Mesendoderm (in vitro differentiated cells): ENCODE data around the gene GRK2.

Experiments
- DNase-seq: peaks from one replicate; pipeline ENCODE4 v3.0.0; 2013
- H2AK5ac ChIP-seq: 2 replicates; pipeline ENCODE4 v1.6.1; 2013; ENCODE audit warnings: low read length, inconsistent platforms
- H2BK120ac ChIP-seq: 2 replicates; pipeline ENCODE4 v1.6.1; 2013; ENCODE audit warnings: low read depth, mild to moderate bottlenecking, low read length, moderate library complexity, mixed read lengths
- H2BK15ac ChIP-seq: replicated peaks from 2 replicates; pipeline ENCODE4 v1.6.1; 2013; ENCODE audit warnings: low read depth, mild to moderate bottlenecking, moderate library complexity
- H2BK5ac ChIP-seq: 2 replicates; pipeline ENCODE4 v1.6.1; 2013; ENCODE audit warnings: low read length, inconsistent platforms
- H3K18ac ChIP-seq: 2 replicates; pipeline ENCODE4 v1.6.1; 2013; ENCODE audit warnings: mild to moderate bottlenecking, low read length, mixed read lengths
- H3K23ac ChIP-seq: one replicate; pipeline ENCODE4 v1.6.1; 2013; ENCODE audit warnings: low read length
- H3K27ac ChIP-seq: 2 replicates; pipeline ENCODE4 v1.5.1; 2013; ENCODE audit warnings: low read depth, mild to moderate bottlenecking, inconsistent platforms, low read length, moderate library complexity
- H3K27me3 ChIP-seq: 2 replicates; pipeline ENCODE4 v1.6.1; 2013; ENCODE audit warnings: low read length, control low read depth, mild to moderate bottlenecking, inconsistent platforms; ENCODE audit not compliant: insufficient read depth, poor library complexity
- H3K36me3 ChIP-seq: 2 replicates; pipeline ENCODE4 v1.6.1; 2013; ENCODE audit warnings: low read length, inconsistent platforms; ENCODE audit not compliant: control insufficient read depth, insufficient read depth
- H3K4ac ChIP-seq: one replicate; pipeline ENCODE4 v1.6.1; 2013; ENCODE audit warnings: low read depth, mild to moderate bottlenecking, low read length, moderate library complexity
- H3K4me1 ChIP-seq: 2 replicates; pipeline ENCODE4 v1.6.1; 2013; ENCODE audit warnings: low read depth, low read length, inconsistent platforms; ENCODE audit not compliant: control insufficient read depth
- H3K4me2 ChIP-seq: 2 replicates; pipeline ENCODE4 v1.6.1; 2013; ENCODE audit warnings: low read length
- H3K4me3 ChIP-seq: 2 replicates; pipeline ENCODE4 v1.5.1; 2013; ENCODE audit warnings: mild to moderate bottlenecking, low read length
- H3K56ac ChIP-seq: one replicate; pipeline ENCODE4 v1.6.1; 2013; ENCODE audit warnings: low read length
- H3K79me1 ChIP-seq: 2 replicates; pipeline ENCODE4 v1.6.1; 2013; ENCODE audit warnings: low read length, inconsistent platforms
- H3K79me2 ChIP-seq: 2 replicates; pipeline ENCODE4 v1.6.1; 2013; ENCODE audit warnings: mild to moderate bottlenecking, low read length; ENCODE audit not compliant: control insufficient read depth, insufficient read depth
- H3K9ac ChIP-seq: 2 replicates; pipeline ENCODE4 v1.6.1; 2013; ENCODE audit warnings: low read length, inconsistent platforms
- H4K5ac ChIP-seq: one replicate; pipeline ENCODE4 v1.6.1; 2013; ENCODE audit warnings: low read length
- H4K8ac ChIP-seq: one replicate; pipeline ENCODE4 v1.6.1; 2013; ENCODE audit warnings: low read depth, mild to moderate bottlenecking, control low read depth, low read length, moderate library complexity
- WGBS: extraction: QIAGEN DNeasy Blood & Tissue Kit; methylation state at CpG from one replicate; pipeline ENCODE4 v1.1.7; 2013; ENCODE audit warnings: low lambda C conversion rate, missing lambda C conversion rate; ENCODE audit not compliant: insufficient coverage; ENCODE audit errors: extremely low coverage; 5-methylcytosine and 5-hydroxymethylcytosine counted together

Gene GRK2

GRCh38 chr11:67295846-67296245, 29.6 kb downstream of the GRK2 start:
- Histone ChIP-seq H2BK5ac (no peak overlapping the region), H2AK5ac (no peak overlapping the region), H3K4me3 (no peak overlapping the region), H3K4ac (no peak overlapping the region), H3K27me3 (no peaks in the 10 kb centered on the region), H3K56ac (no peak overlapping the region), H3K79me1 (peaks cover under 1% of the 10 kb centered on the region), H3K27ac (no peak overlapping the region), H2BK120ac (no peak overlapping the region), H4K5ac (no peak overlapping the region), H3K9ac (no peak overlapping the region), H3K36me3 (peaks cover 8% of the 10 kb centered on the region), H3K4me2 (no peak overlapping the region), H4K8ac (no peak overlapping the region), H3K23ac (no peak overlapping the region), H2BK15ac (no peak overlapping the region), H3K4me1 (no peaks in the 10 kb centered on the region), H3K79me2 (no peaks in the 10 kb centered on the region), H3K18ac (no peak overlapping the region)
- WGBS = no CpG with 5 or more reads among the region's 1 CpG
- DNase-seq = no peak

DNA sequence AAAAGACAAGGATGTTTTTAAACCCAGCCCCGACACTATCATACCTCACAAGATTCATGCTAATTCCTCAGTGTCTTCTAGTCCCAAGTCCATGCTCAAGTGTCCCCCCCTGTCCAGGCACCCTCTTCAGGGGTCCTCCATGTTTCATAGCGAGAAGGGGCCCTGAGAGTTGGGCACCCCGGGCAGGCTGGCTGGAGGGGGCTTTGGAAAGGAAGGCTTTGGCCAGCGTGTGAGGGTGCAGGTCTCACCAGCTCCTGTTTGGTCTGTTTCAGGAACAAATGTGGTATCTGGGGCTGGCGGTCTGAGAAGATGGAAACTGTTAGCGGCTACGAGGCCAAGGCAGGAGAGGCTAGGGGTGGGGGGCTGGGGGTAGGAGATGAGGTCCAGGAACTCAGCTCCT, 32.5 kb downstream of the GRK2 start:
- no peaks in the 10 kb centered on the region for H3K79me2 ChIP-seq

GRCh38 chr11:67299471-67300191, 33.4 kb downstream of the GRK2 start:
- Histone ChIP-seq H3K4me3 (no peak overlapping the region), H2BK15ac (no peak overlapping the region), H3K23ac (no peak overlapping the region), H3K79me2 (no peaks in the 10 kb centered on the region), H3K4me1 (peaks cover 7% of the 10 kb centered on the region), H3K79me1 (no peaks in the 10 kb centered on the region), H3K36me3 (peaks cover 10% of the 10 kb centered on the region), H2AK5ac (no peak overlapping the region), H3K56ac (no peak overlapping the region), H2BK5ac (no peak overlapping the region), H4K8ac (no peak overlapping the region), H3K18ac (no peak overlapping the region), H3K27ac (no peak overlapping the region), H3K27me3 (no peaks in the 10 kb centered on the region), H4K5ac (no peak overlapping the region), H2BK120ac (no peak overlapping the region), H3K9ac (no peak overlapping the region), H3K4ac (no peak overlapping the region), H3K4me2 (no peak overlapping the region)
- WGBS = no CpG with 5 or more reads among the region's 29 CpGs
- DNase-seq = no peak

More for the DNA sequence above, 32.5 kb downstream of the GRK2 start:
- Histone ChIP-seq H3K9ac (no peak overlapping the region), H2BK15ac (no peak overlapping the region), H2AK5ac (no peak overlapping the region), H2BK120ac (no peak overlapping the region), H3K18ac (no peak overlapping the region), H3K27me3 (no peaks in the 10 kb centered on the region), H3K4me1 (peaks cover 2% of the 10 kb centered on the region), H3K56ac (no peak overlapping the region), H4K5ac (no peak overlapping the region), H3K23ac (no peak overlapping the region), H2BK5ac (no peak overlapping the region), H3K4me3 (no peak overlapping the region), H3K27ac (no peak overlapping the region), H3K4me2 (no peak overlapping the region), H3K79me1 (no peaks in the 10 kb centered on the region), H3K36me3 (peaks cover 10% of the 10 kb centered on the region), H3K4ac (no peak overlapping the region), H4K8ac (no peak overlapping the region)
- WGBS = no CpG with 5 or more reads among the region's 7 CpGs
- no peak for DNase-seq

DNA sequence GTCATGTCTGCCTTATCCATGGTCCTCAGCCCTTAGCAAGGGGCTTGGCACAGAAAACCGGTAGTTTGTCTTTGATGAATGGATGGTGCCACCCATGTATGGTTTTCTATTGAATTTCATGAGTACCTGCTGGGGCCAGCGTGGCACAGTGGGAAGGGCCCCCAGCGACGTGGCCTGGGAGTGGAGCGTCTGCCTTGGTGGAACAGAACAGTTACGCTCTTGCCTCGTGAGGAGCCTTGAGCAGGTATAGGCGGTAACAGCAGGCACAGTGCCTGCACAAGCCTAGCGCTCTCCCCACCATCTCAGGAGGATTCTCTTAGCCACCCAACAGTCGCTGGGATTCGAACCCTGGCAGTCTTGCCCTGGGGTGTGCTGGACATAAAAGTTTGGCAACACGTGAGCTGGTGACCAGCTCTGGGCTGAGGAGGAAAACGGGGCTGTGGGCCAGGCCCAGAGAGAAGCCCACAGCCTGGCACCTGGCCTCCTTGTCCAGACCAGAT, 34.0 kb downstream of the GRK2 start:
- no peak overlapping the region for H3K18ac ChIP-seq
- no peak overlapping the region for H3K4me3 ChIP-seq
- WGBS = no CpG with 5 or more reads among the region's 13 CpGs
- no peak overlapping the region for H4K8ac ChIP-seq
- H3K79me1 ChIP-seq = no peaks in the 10 kb centered on the region
- H3K27ac ChIP-seq = no peak overlapping the region
- no peak overlapping the region for H3K4me2 ChIP-seq
- no peak for DNase-seq
- no peak overlapping the region for H3K9ac ChIP-seq
- H3K4ac ChIP-seq = no peak overlapping the region
- no peak overlapping the region for H2BK5ac ChIP-seq
- no peak overlapping the region for H3K56ac ChIP-seq
- no peaks in the 10 kb centered on the region for H3K27me3 ChIP-seq
- H4K5ac ChIP-seq = no peak overlapping the region
- no peak overlapping the region for H2BK120ac ChIP-seq
- H2AK5ac ChIP-seq = no peak overlapping the region
- H3K36me3 ChIP-seq = peaks cover 10% of the 10 kb centered on the region
- no peaks in the 10 kb centered on the region for H3K79me2 ChIP-seq
- H2BK15ac ChIP-seq = no peak overlapping the region
- no peak overlapping the region for H3K23ac ChIP-seq
- H3K4me1 ChIP-seq = peaks cover 7% of the 10 kb centered on the region

- DNase-seq = no peak
- Histone ChIP-seq H3K9ac (no peak overlapping the region), H3K56ac (no peak overlapping the region), H2BK120ac (no peak overlapping the region), H3K36me3 (peaks cover 10% of the 10 kb centered on the region), H3K4me1 (peaks cover 7% of the 10 kb centered on the region), H3K4ac (no peak overlapping the region), H2BK5ac (no peak overlapping the region), H3K23ac (no peak overlapping the region), H2AK5ac (no peak overlapping the region), H4K8ac (no peak overlapping the region), H4K5ac (no peak overlapping the region), H3K79me2 (no peaks in the 10 kb centered on the region), H3K27me3 (no peaks in the 10 kb centered on the region), H3K79me1 (no peaks in the 10 kb centered on the region), H3K27ac (no peak overlapping the region), H2BK15ac (no peak overlapping the region), H3K18ac (no peak overlapping the region), H3K4me3 (no peak overlapping the region), H3K4me2 (no peak overlapping the region)
- no CpG with 5 or more reads among the region's 22 CpGs for WGBS
Observed at GRCh38 chr11:67300756-67301312, 34.6 kb downstream of the GRK2 start.
